Lower leg skin (tissue), 4 donors: ENCODE measurements around the gene ITPKB. TPM values are rescaled to one million over a fixed set of nuclear protein-coding genes. Genes with fewer than 3 reads are reported as not detected.
A peak's percentile ranks its signal among the peaks of the same experiment; 100 is the strongest.

Experiments
- DNase-seq, 2 donors: peaks; one replicate each; pipeline ENCODE4 v3.0.0-alpha.2; 2019; ENCODE audit warnings: low spot score in 2 of 2
- H3K4me3 ChIP-seq: fragments of 200-600 bp; sonication (generic); 2 replicates; pipeline ENCODE4 v1.5.1; 2017; ENCODE audit warnings: mild to moderate bottlenecking, low read depth; ENCODE audit not compliant: poor library complexity, severe bottlenecking
- POLR2A ChIP-seq, 2 donors: fragments of 450-650 bp; IDR thresholded peaks; one replicate each; pipeline ENCODE4 v1.6.1; 2016 to 2017; ENCODE audit warnings: antibody characterized with exemption in 2 of 2, mild to moderate bottlenecking in 1 of 2, moderate library complexity in 1 of 2
- WGBS, 2 donors: methylation state at CpG; one replicate each; pipeline ENCODE4 v1.1.5; 2018; 5-methylcytosine and 5-hydroxymethylcytosine counted together
- intact Hi-C: fragments of 100-400 bp; cut with DNase I; formaldehyde crosslinking; loops from one replicate; pipeline ENCODE4 v1.15.0; 2023; ENCODE audit warnings: low total_unique reads
- total RNA-seq, 4 donors: library from RNA; depleted of rRNA; stranded (reverse); fragments of >200 nt; gene quantifications; one replicate each; pipeline ENCODE4 v1.1.0, GENCODE V29; 2016
- TF ChIP-seq, protein P1 (sequence below), 3 donors: fragments of 450-650 bp; IDR thresholded peaks; one replicate each; pipeline ENCODE4 v1.5.1; 2016; ENCODE audit warnings: antibody characterized with exemption in 3 of 3, mild to moderate bottlenecking in 3 of 3, moderate library complexity in 2 of 3

The ITPKB gene
- total RNA-seq, 4 donors from 2014 or later = 39.3 to 57.2 (median 44.1) TPM

DNA sequence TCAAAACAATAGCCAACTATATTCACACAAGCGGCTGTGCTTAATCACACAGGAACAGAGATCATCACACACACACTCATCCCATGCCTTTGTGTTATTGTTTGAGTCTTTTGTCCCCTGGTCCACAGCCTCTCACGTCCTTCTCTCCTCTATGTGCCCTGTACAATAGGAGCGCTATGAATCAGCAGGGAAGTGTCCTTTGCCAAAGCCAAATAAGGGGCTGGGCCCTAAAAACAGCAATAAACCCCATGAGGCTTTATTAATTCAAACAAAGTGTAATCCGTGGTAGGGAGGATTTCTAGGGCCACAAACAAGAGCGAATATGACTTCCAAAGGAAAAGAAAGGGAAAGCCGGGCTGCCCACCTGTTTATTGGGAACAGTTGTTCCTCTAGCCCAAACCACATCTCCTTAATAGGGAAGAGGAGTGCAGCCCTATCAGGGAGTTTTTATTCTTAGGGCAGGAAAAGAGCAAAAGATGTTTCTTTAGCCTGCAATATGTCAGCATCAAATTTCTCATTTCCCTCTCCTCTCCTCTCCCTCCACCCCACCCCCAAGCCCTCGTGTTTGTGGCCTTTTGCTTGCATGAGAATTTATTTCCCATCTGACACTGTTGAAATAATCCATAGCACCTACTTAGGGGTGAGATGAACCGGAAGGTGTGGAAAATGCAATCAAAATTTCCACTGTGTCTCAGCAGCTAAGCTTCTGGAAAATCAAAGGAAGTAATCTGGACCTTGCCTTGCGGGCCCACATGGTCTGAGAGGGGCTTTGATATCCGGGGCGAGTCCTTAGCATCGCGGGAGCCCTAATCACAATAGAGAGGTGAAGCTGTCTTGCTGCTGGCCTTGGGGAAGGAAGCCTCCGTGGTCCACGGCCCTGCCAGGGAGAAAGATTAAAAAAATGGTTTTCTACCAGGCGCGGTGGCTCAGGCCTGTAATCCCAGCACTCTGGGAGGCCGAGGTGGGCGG, 45.3 kb upstream of the ITPKB start:
- TF ChIP-seq POLR2A (IDR thresholded peaks at IDR 0.05) = no peak
- TF ChIP-seq, protein P1, sequence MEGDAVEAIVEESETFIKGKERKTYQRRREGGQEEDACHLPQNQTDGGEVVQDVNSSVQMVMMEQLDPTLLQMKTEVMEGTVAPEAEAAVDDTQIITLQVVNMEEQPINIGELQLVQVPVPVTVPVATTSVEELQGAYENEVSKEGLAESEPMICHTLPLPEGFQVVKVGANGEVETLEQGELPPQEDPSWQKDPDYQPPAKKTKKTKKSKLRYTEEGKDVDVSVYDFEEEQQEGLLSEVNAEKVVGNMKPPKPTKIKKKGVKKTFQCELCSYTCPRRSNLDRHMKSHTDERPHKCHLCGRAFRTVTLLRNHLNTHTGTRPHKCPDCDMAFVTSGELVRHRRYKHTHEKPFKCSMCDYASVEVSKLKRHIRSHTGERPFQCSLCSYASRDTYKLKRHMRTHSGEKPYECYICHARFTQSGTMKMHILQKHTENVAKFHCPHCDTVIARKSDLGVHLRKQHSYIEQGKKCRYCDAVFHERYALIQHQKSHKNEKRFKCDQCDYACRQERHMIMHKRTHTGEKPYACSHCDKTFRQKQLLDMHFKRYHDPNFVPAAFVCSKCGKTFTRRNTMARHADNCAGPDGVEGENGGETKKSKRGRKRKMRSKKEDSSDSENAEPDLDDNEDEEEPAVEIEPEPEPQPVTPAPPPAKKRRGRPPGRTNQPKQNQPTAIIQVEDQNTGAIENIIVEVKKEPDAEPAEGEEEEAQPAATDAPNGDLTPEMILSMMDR (IDR thresholded peaks at IDR 0.05) = no peak
- no peak overlapping the region for H3K4me3 ChIP-seq
- DNase-seq = no peak
- intact Hi-C loops = no loop called here
- WGBS, 2 donors = 77 to 80% methylated on average over 19 of the region's 19 CpGs

DNA sequence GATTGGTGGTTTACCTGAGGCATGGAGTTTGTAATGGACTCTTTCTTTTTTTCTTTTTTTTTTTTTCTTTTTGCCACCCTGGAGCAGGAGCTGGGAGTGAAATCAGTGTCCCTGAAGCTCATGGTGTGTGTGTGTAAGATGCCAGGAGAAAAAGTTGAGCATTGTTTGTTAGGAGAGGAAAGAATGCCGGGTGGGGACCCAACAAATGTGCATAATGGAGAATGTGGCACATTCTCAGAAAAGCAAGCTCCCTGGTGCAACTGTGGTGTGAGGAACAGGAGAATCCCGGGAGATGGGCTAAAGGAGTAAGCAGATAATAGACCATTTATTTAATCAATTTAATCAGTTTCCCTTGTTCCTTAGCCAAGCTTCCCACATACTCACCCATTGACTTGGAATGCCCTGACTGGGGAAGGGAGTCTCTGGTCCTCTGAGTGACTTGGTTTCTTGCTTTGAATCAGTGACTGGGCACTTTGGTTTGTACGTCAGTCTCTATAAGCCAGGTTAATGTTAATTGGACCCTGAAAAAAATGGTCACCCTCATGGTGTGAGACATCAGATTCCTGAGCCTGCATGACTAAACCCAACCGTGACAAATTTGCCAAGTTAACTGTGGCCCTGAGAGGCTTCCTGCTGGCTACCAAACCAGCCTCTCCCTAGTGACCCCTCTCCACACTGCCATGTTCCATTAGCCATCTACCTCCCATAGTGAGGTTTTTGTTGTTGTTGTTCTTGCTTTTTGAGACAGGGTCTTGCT, 43.9 kb upstream of the ITPKB start:
- 72 to 85% methylated on average over 4 of the region's 4 CpGs for WGBS, 2 donors
- TF ChIP-seq, protein P1 (IDR thresholded peaks at IDR 0.05) = no peak
- no peak for TF ChIP-seq POLR2A (IDR thresholded peaks at IDR 0.05)
- no peak for DNase-seq
- intact Hi-C loops = no loop called here
- H3K4me3 ChIP-seq = no peak overlapping the region

DNA sequence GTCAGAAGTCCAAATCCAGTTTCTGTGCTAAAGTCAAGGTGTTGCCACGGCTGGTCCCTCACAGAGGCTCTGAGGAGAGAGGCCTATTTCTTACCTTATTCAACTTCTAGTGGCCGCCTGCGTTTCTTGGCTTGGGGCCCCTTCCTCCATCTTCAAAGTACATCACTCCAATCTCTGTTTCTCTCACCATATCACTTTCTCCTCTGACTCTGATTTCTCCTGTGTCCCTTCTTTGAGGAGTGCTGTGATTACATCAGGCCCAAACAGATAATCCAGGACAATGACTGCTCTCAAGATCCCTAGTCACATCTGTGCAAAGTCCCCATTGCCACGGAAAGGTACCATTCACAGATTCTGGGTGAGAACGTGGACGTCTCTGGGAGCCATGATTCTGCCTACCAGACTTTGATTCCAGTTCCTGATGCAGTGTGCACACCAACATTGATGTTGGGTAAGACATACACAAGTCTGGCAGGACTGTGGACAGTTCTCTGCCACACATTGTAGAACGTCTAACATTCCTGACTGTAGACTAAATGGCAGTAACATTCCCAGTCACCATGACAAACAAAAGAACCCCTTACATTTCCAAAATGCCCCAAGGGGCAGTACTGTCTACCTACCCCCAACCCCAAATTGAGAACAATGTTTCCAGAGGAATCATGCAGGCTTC, 43.0 kb upstream of the ITPKB start:
- TF ChIP-seq POLR2A (IDR thresholded peaks at IDR 0.05) = no peak
- TF ChIP-seq, protein P1 (IDR thresholded peaks at IDR 0.05) = no peak
- 90 to 91% methylated on average over 7 of the region's 7 CpGs for WGBS, 2 donors
- H3K4me3 ChIP-seq = no peak overlapping the region
- DNase-seq = no peak
- intact Hi-C loops = no loop called here

DNA sequence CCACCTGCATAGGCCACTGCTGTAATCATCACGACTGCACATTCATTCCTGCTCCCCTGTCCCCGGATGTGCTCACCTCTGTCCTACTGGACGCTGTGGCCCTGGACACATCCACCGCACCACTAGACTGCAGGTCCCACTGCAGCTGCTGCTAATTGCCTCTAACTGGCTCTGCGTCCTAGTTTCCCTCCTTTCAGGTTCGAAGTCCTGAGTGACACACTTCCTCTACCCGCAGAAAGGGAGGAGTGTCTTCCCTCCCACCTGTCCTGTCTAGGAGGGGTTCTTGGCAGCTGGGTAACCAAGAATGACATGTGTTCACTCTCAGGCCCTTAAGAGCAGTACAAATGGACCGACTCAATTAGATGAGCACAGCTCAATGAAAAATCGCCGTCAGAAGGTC, 40.5 kb upstream of the ITPKB start:
- WGBS, 2 donors = 81 to 89% methylated on average over 10 of the region's 10 CpGs
- DNase-seq = no peak
- intact Hi-C loops = no loop called here
- TF ChIP-seq, protein P1 (IDR thresholded peaks at IDR 0.05) = no peak
- TF ChIP-seq POLR2A (IDR thresholded peaks at IDR 0.05) = no peak
- no peak overlapping the region for H3K4me3 ChIP-seq

DNA sequence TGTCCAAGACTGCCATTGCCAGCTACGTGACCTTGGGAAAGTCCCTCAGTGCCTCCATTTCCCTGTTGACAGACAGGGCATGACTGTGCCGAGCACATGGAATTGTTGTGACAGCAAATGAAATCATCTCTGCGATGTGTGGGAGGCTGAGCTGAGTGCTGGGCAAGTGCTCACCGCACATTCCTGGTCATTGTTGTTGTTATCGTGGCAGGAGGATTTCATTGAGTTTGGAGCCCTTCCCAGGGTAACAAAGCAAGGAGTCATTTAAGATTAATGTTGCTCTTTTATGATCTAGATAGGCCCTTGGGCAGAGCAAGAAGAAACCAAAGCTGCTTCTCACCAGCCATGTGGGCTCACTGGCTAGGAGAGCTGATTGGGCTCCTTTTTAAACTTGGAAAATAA, 39.6 kb upstream of the ITPKB start:
- H3K4me3 ChIP-seq = no peak overlapping the region
- TF ChIP-seq, protein P1 (IDR thresholded peaks at IDR 0.05) = no peak
- TF ChIP-seq POLR2A (IDR thresholded peaks at IDR 0.05) = no peak
- WGBS, 2 donors = 18 to 25% methylated on average over 5 of the region's 5 CpGs
- intact Hi-C loops = no loop called here
- peak in 1 of 2 donors; percentile 22 for DNase-seq
